ENCODE data around the gene CLCN4.
A peak's percentile ranks its signal among the peaks of the same experiment; 100 is the strongest.

The CLCN4 gene

DNA sequence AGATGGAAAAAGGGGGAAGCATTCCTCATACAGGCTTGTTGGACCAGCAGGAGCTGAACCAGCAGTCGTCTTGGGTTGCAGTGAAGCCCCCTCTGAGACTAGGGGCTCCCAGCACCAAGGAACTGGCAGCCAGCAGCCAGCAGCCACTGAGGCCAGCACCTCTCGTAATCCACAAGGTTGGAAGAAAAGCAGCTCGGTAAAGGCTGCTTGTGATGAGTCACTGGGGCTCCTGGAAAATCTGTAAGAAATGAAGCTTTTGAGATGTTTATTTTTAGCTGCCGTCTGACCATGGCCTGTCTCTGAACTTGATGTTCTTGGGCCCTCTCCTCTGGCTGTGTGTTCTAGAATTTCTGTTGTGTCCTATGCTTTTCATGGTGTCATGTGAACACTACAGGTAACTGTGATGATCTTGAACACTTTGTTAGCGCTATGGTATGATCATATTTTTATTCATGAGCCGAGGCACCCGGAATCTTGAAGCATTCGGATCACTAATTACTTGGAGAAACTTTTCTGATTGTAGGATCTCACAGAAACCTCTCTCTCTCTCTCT lies 18.6 kb downstream of the CLCN4 start:
- DNase-seq (ENCODE audit: low read depth) = peak; percentile 4
- TF ChIP-seq POLR2A (IDR thresholded peaks at IDR 0.05; ENCODE audit: extremely low read depth, insufficient read length) (no peak), MYC (IDR thresholded peaks at IDR 0.05; ENCODE audit: low read depth, low read length) (no peak)
- TF ChIP-seq, protein P1, sequence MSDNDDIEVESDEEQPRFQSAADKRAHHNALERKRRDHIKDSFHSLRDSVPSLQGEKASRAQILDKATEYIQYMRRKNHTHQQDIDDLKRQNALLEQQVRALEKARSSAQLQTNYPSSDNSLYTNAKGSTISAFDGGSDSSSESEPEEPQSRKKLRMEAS (IDR thresholded peaks at IDR 0.05; ENCODE audit: low read depth, low read length) = no peak
- TF ChIP-seq, protein P2, sequence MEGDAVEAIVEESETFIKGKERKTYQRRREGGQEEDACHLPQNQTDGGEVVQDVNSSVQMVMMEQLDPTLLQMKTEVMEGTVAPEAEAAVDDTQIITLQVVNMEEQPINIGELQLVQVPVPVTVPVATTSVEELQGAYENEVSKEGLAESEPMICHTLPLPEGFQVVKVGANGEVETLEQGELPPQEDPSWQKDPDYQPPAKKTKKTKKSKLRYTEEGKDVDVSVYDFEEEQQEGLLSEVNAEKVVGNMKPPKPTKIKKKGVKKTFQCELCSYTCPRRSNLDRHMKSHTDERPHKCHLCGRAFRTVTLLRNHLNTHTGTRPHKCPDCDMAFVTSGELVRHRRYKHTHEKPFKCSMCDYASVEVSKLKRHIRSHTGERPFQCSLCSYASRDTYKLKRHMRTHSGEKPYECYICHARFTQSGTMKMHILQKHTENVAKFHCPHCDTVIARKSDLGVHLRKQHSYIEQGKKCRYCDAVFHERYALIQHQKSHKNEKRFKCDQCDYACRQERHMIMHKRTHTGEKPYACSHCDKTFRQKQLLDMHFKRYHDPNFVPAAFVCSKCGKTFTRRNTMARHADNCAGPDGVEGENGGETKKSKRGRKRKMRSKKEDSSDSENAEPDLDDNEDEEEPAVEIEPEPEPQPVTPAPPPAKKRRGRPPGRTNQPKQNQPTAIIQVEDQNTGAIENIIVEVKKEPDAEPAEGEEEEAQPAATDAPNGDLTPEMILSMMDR (IDR thresholded peaks at IDR 0.05; ENCODE audit: low read depth, low read length) = no peak

DNA sequence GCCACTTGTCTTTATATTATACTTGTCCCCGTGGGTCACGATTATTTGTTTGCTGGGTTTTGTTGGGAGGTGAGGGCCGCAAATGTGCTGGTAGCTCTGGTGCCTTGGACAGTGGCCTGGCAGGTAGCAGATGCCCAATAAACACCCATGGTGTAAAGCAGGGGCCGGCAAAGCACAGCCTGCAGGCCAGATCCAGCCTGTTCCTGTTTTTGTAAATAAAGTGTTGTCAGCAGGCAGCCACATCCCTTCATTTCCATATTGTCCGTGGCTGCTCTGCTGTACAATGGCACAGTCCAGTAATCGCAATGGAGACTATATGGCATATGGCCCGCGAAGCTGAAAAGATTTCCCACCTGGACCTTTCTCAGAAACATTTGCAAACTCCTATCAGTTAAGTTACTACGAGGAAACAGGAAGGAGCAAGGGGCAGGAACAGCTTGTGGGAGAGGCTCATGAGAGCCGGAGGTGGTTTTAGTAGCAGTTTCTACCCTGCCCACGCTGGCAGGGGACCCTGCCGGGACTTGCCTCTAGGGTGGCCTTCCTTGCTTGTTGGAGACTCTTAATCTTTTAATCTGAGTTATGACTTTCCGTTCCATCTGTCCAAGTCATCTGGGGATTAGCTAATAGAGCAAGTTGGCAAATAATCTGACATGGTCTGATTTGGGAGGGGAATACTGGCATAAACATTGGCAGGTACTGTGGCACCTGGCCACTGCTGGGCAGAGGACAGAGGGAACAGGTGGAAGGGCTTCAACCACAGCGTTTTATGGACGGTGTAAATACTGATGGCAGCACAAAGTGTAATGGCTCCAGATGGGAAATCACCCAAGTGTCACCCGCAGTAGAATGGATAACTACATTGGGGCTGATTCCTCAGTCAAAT lies 19.6 kb downstream of the CLCN4 start:
- peak; percentile 45 for DNase-seq (ENCODE audit: low read depth)
- H3K4me3 ChIP-seq (ENCODE audit: low read depth, low read length) = no peak overlapping the region
- TF ChIP-seq, protein P2 (IDR thresholded peaks at IDR 0.05; ENCODE audit: low read depth, low read length) = no peak
- no peak for TF ChIP-seq MYC (IDR thresholded peaks at IDR 0.05; ENCODE audit: low read depth, low read length)
- TF ChIP-seq, protein P1 (IDR thresholded peaks at IDR 0.05; ENCODE audit: low read depth, low read length) = no peak
- TF ChIP-seq POLR2A (IDR thresholded peaks at IDR 0.05; ENCODE audit: extremely low read depth, insufficient read length) = no peak

More for the DNA sequence above, 18.6 kb downstream of the CLCN4 start:
- H3K4me3 ChIP-seq (ENCODE audit: low read depth, low read length) = no peak overlapping the region

DNA sequence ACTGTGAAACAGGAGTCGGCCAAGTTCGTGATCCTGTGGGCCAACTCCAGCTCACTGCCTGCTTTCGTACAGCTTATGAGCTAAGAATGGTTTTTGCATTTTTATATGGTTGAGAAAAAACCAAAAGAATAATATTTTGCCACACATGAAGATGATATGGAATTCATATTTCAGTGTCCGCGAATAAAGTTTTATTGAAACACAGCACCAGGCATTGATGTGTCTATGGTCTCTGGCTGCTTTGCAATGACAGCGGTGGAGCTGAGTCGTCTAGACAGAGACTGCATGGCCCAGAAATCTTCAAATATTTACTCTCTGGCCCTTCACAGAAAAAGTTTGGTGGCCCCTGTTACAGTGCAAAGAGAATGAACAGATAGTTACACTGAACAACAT lies 20.2 kb downstream of the CLCN4 start:
- no peak for TF ChIP-seq POLR2A (IDR thresholded peaks at IDR 0.05; ENCODE audit: extremely low read depth, insufficient read length)
- TF ChIP-seq MYC (IDR thresholded peaks at IDR 0.05; ENCODE audit: low read depth, low read length) = no peak
- TF ChIP-seq, protein P1 (IDR thresholded peaks at IDR 0.05; ENCODE audit: low read depth, low read length) = no peak
- TF ChIP-seq, protein P2 (IDR thresholded peaks at IDR 0.05; ENCODE audit: low read depth, low read length) = no peak
- no peak for DNase-seq (ENCODE audit: low read depth)
- H3K4me3 ChIP-seq (ENCODE audit: low read depth, low read length) = no peak overlapping the region

DNA sequence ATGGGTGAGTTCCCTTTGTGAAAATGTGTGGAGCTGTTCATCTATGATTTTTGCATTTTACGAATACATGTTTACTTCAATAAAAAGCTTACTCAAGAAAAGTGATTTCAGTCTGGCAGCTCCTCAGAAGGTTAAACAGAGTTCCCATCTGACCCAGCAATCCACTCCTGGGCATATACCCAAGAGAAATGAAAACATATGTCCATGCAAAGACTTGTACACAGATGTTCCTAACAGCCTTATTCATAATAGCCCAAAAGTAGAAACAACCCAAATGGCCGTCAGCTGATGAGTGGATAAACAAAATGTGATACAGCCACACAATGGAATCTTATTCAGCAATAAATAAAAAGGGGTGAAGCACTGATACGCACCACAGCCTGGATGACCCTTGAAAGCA lies 20.8 kb downstream of the CLCN4 start:
- H3K4me3 ChIP-seq (ENCODE audit: low read depth, low read length) = no peak overlapping the region
- TF ChIP-seq POLR2A (IDR thresholded peaks at IDR 0.05; ENCODE audit: extremely low read depth, insufficient read length) (no peak), MYC (IDR thresholded peaks at IDR 0.05; ENCODE audit: low read depth, low read length) (no peak)
- TF ChIP-seq, protein P1 (IDR thresholded peaks at IDR 0.05; ENCODE audit: low read depth, low read length) = no peak
- TF ChIP-seq, protein P2 (IDR thresholded peaks at IDR 0.05; ENCODE audit: low read depth, low read length) = no peak
- no peak for DNase-seq (ENCODE audit: low read depth)

DNA sequence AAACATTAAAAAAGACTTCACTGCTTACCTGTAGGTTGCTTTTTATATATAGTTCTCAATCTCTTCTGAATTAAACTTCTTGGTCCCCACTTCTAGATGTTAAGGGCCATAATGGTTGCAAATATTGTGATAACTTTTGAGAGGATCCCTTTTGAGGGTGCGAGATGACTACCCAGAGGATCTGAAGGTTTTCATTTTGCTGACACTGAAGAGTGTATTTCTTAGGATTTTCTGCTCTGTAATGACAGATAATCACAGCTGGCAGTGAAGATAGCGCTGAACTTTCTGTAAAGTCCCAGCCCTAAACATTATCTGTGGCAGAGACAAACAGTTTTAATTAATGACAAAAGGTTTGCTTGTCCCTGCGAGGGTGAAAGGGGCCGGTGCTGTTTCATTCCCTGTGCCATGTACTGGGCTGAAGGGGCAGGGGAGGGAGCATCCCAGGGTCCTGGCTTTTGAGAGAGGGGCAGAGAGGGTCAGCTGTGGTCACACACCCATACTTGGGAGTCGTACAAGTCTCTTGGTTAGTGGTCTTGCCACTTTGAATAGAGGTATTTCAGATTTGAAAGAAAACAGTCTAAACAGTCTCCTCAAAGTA lies 22.2 kb downstream of the CLCN4 start:
- no peak overlapping the region for H3K4me3 ChIP-seq (ENCODE audit: low read depth, low read length)
- DNase-seq (ENCODE audit: low read depth) = no peak
- TF ChIP-seq POLR2A (IDR thresholded peaks at IDR 0.05; ENCODE audit: extremely low read depth, insufficient read length) (no peak), MYC (IDR thresholded peaks at IDR 0.05; ENCODE audit: low read depth, low read length) (no peak)
- TF ChIP-seq, protein P1 (IDR thresholded peaks at IDR 0.05; ENCODE audit: low read depth, low read length) = no peak
- TF ChIP-seq, protein P2 (IDR thresholded peaks at IDR 0.05; ENCODE audit: low read depth, low read length) = no peak
